ENCODE data around the gene TADA2A. TPM values are rescaled to one million over a fixed set of nuclear protein-coding genes. Genes with fewer than 3 reads are reported as not detected.
A peak's percentile ranks its signal among the peaks of the same experiment; 100 is the strongest.
"Not testable (repeated sequence)": the region's sequence is repeated elsewhere in the genome, so short reads cannot be mapped to it uniquely, and the experiment has no call there.

TADA2A gene
- total RNA-seq, 1 donor from 2014 or later = 42.0 TPM

DNA sequence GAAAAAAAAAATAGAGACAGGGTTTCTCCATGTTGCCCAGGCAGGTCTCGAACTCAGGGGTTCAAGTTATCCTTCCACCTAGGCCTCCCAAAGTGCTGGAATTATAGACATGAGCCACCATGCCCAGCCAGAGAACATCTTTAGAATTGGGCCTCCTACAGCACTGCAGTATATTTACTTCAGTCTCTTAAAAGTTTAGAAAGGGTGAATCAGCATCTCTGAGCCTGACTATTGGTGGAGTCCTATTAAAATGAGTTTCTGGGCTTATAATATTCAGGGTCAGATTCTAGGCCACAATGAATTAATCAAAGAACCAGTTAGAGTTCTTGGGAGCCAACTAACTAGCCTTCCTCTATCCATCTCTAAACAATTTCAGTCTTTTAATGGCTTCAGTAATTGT lies 22.8 kb downstream of the TADA2A start:
- H3K9me3 Mint-ChIP-seq = no peaks in the 10 kb centered on the region
- H3K36me3 Mint-ChIP-seq (ENCODE audit: low read depth) = peaks cover 73% of the 10 kb centered on the region
- POLR2A ChIA-PET = no interaction called here
- H3K4me3 Mint-ChIP-seq = no peak overlapping the region
- H3K27ac Mint-ChIP-seq = no peak overlapping the region
- DNase-seq (no peak), ATAC-seq (ENCODE audit: low read depth) (no peak)
- no peaks in the 10 kb centered on the region for H3K4me1 Mint-ChIP-seq
- CTCF ChIA-PET = no interaction called here
- intact Hi-C loops (cut with micrococcal nuclease) = no loop called here
- TF ChIP-seq, protein P1, sequence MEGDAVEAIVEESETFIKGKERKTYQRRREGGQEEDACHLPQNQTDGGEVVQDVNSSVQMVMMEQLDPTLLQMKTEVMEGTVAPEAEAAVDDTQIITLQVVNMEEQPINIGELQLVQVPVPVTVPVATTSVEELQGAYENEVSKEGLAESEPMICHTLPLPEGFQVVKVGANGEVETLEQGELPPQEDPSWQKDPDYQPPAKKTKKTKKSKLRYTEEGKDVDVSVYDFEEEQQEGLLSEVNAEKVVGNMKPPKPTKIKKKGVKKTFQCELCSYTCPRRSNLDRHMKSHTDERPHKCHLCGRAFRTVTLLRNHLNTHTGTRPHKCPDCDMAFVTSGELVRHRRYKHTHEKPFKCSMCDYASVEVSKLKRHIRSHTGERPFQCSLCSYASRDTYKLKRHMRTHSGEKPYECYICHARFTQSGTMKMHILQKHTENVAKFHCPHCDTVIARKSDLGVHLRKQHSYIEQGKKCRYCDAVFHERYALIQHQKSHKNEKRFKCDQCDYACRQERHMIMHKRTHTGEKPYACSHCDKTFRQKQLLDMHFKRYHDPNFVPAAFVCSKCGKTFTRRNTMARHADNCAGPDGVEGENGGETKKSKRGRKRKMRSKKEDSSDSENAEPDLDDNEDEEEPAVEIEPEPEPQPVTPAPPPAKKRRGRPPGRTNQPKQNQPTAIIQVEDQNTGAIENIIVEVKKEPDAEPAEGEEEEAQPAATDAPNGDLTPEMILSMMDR (IDR thresholded peaks at IDR 0.05) = no peak
- H3K27me3 Mint-ChIP-seq = no peaks in the 10 kb centered on the region

DNA sequence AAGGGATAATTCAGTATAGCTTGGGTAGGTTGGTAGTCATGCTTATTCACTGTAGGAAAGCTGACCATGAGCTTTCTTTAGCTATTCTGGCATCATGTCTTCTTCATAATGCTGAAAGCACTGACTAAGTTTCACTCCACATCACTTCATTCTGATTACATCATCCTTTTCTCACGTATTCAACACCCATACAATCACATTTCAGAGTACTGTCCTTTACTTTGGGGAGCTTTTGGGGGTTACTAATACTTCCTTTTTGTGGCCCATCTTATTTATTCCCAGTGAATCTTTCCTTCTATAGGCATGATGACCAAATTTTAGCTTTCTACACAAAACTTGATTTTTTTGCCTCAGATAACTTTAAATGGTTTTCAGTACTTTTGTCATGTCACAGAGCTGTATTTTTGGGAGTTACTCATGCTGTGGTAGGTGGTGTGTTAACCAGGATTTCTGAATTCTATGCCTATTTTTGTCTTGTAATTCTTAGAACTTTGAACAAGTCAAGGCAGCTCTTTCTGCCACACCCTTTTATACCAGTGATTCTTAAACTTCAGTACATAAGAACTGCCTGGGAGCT lies 23.5 kb downstream of the TADA2A start:
- Mint-ChIP-seq H3K4me3 (no peak overlapping the region), H3K27ac (no peak overlapping the region), H3K27me3 (no peaks in the 10 kb centered on the region), H3K4me1 (no peaks in the 10 kb centered on the region), H3K36me3 (ENCODE audit: low read depth) (peaks cover 67% of the 10 kb centered on the region), H3K9me3 (no peaks in the 10 kb centered on the region)
- DNase-seq (no peak), ATAC-seq (ENCODE audit: low read depth) (no peak)
- CTCF ChIA-PET = interaction anchor here (0.5 kb wide), 1 partner anchor 35 kb away, joined by 4 read pairs; no protein-coding TSS in a partner anchor
- TF ChIP-seq, protein P1 (IDR thresholded peaks at IDR 0.05) = no peak
- POLR2A ChIA-PET = no interaction called here
- intact Hi-C loops (cut with micrococcal nuclease) = no loop called here

DNA sequence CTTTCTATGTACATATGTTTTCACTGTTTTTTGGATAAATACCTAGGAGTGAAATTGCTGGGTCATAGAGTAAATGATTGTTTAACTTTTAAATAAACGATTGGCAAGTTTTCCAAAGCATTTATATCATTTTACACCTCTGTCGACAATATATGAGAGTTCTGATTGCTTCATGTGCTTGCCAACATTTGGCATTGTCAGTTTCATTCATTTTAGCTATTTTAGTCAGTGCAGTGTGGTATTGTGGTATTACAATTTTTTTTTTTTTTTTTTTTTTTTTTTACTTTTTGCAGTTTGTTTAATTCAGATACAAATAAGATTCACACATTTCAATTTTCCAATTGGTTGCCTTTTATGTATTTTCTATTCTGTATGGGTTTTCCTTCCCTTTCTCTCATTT lies 26.0 kb downstream of the TADA2A start:
- Mint-ChIP-seq H3K4me3 (no peak overlapping the region), H3K4me1 (no peaks in the 10 kb centered on the region), H3K27ac (no peak overlapping the region), H3K9me3 (no peaks in the 10 kb centered on the region), H3K36me3 (ENCODE audit: low read depth) (peaks cover 58% of the 10 kb centered on the region), H3K27me3 (no peaks in the 10 kb centered on the region)
- ATAC-seq (ENCODE audit: low read depth) = no peak
- no peak for DNase-seq
- POLR2A ChIA-PET = no interaction called here
- TF ChIP-seq, protein P1 (IDR thresholded peaks at IDR 0.05) = no peak
- CTCF ChIA-PET = no interaction called here
- intact Hi-C loops (cut with micrococcal nuclease) = no loop called here

DNA sequence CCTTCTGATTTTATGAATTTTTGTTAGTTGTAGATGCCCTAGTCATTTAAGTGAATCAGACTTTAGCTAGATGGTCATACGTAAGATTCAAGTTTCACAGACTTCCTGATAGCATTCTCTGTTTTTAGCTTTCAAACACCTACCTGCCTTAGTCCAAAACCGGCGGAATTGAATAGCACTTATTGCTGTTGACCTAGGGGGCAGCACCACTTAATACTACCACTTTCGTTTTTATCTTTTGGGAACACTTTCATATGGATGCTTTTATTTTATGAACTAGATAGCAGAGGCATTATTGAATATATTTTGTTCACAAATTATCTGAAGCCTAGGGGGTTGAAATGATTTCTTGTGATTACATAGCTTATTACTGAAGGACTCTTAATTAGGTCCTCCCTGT lies 31.5 kb downstream of the TADA2A start:
- DNase-seq (no peak), ATAC-seq (ENCODE audit: low read depth) (no peak)
- TF ChIP-seq, protein P1 (IDR thresholded peaks at IDR 0.05) = no peak
- Mint-ChIP-seq H3K4me1 (peaks cover 9% of the 10 kb centered on the region), H3K27me3 (no peaks in the 10 kb centered on the region), H3K9me3 (no peaks in the 10 kb centered on the region), H3K27ac (no peak overlapping the region), H3K4me3 (no peak overlapping the region), H3K36me3 (ENCODE audit: low read depth) (peaks cover 64% of the 10 kb centered on the region)
- CTCF ChIA-PET = no interaction called here
- POLR2A ChIA-PET = interaction anchor here (0.6 kb wide), 1 partner anchor 140 kb away, joined by 3 read pairs; no protein-coding TSS in a partner anchor
- intact Hi-C loops (cut with micrococcal nuclease) = no loop called here

DNA sequence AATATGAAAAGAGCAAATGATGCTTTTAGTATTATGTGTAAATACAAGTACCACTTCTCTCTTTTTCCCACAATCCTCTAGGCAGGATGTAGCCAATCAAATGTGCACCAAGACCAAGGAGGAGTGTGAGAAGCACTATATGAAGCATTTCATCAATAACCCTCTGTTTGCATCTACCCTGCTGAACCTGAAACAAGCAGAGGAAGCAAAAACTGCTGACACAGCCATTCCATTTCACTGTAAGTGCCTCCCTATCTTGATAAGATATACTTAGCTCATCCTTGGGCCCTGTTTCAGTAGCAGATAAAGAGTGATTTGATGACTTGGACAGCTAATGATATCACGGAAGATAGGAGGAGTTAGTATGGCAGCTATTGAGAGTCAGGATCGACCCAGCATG lies 33.7 kb downstream of the TADA2A start:
- peaks cover 73% of the 10 kb centered on the region for H3K36me3 Mint-ChIP-seq (ENCODE audit: low read depth)
- intact Hi-C loops (cut with micrococcal nuclease) = no loop called here
- H3K4me1 Mint-ChIP-seq = peaks cover 9% of the 10 kb centered on the region
- H3K4me3 Mint-ChIP-seq = no peak overlapping the region
- TF ChIP-seq, protein P1 (IDR thresholded peaks at IDR 0.05) = no peak
- no peaks in the 10 kb centered on the region for H3K9me3 Mint-ChIP-seq
- H3K27me3 Mint-ChIP-seq = no peaks in the 10 kb centered on the region
- ChIA-PET POLR2A (no interaction called here), CTCF (no interaction called here)
- no peak overlapping the region for H3K27ac Mint-ChIP-seq
- no peak for ATAC-seq (ENCODE audit: low read depth)
- DNase-seq = no peak

DNA sequence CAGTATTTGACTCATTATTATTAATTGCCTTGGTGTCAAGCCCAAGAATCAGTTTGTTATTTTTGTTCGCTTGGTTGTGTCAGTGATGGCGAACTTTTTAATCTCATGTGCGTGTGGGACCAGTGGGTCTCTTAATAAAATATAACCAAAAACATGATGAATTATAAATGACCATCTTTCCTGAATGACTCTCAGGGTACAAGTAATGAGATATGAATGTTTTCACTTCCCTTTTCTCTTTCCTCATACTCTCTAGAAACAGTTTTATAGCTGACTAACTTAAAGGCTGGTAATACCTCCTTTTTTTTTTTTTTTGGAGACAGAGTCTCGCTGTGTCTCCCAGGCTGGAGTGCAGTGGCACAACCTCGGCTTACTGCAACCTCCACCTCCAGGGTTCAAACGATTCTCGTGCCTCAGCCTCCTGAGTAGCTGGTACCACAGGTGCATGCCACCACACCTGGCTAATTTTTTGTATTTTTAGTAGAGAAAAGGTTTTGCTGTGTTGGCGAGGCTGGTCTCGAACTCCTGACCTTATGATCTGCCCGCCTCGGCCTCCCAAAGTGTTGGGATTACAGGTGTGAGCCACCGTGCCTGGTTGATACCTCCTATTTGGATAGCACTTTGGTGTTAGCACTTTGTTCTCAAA lies 34.8 kb downstream of the TADA2A start:
- peak; percentile 86 for ATAC-seq (ENCODE audit: low read depth)
- intact Hi-C loops (cut with micrococcal nuclease); CTCF ChIA-PET; DNase-seq; H3K27ac Mint-ChIP-seq; H3K4me3 Mint-ChIP-seq; H3K9me3 Mint-ChIP-seq; H3K27me3 Mint-ChIP-seq; H3K4me1 Mint-ChIP-seq: not testable (repeated sequence)
- POLR2A ChIA-PET = interaction anchor here (0.6 kb wide), 1 partner anchor 22 kb away, joined by 3 read pairs; no protein-coding TSS in a partner anchor
- peaks cover 69% of the 10 kb centered on the region for H3K36me3 Mint-ChIP-seq (ENCODE audit: low read depth)

All from activated B cell treated with CpG ODN at 0.5 μM for 24 hours (primary cell).